GM12878 (cell line): Measurements from ENCODE around the gene CIAO2B.

Experiments
- CTCF ChIP-seq, 3 experiments: IDR thresholded peaks in 2 of 3; conservative IDR thresholded peaks in 1 of 3; 2 replicates each; pipeline ENCODE4 v1.5.1; 2011; ENCODE audit warnings: low read depth in 3 of 3, low read length in 3 of 3, mild to moderate bottlenecking in 3 of 3, control low read depth in 2 of 3, moderate library complexity in 2 of 3, inconsistent platforms in 1 of 3, mixed read lengths in 1 of 3; ENCODE audit not compliant: control insufficient read depth in 2 of 3, insufficient read depth in 1 of 3; ENCODE audit errors: extremely low read depth in 1 of 3
- EP300 ChIP-seq, 2 experiments: fragments of 150-350 bp in 1 of 2; IDR thresholded peaks; 2 replicates each; pipeline ENCODE4 v1.6.1; 2011 to 2012; ENCODE audit warnings: low read depth in 2 of 2, low read length in 2 of 2, borderline replicate concordance in 1 of 2, improper control_type of control experiment in 1 of 2, inconsistent platforms in 1 of 2; ENCODE audit not compliant: control insufficient read depth in 1 of 2
- POLR2A ChIP-seq: IDR thresholded peaks from 2 replicates; pipeline ENCODE4 v1.6.1; 2011; ENCODE audit warnings: low read depth, mild to moderate bottlenecking, low read length
- POLR2AphosphoS5 ChIP-seq: IDR thresholded peaks from 2 replicates; pipeline ENCODE4 v1.6.1; 2011; ENCODE audit warnings: mild to moderate bottlenecking, low read length, inconsistent platforms
- RAD21 ChIP-seq: IDR thresholded peaks from 2 replicates; pipeline ENCODE4 v1.6.1; 2011; ENCODE audit warnings: mild to moderate bottlenecking, low read depth, low read length, moderate library complexity; ENCODE audit not compliant: insufficient read depth
- SIX5 ChIP-seq: IDR thresholded peaks from 2 replicates; pipeline ENCODE4 v1.6.1; 2011; ENCODE audit warnings: mild to moderate bottlenecking, low read depth, low read length, moderate library complexity; ENCODE audit not compliant: severe bottlenecking
- TAF1 ChIP-seq: IDR thresholded peaks from 2 replicates; pipeline ENCODE4 v1.6.1; 2011; ENCODE audit warnings: mild to moderate bottlenecking, low read depth, low read length, borderline replicate concordance
- YY1 ChIP-seq: IDR thresholded peaks from 2 replicates; pipeline ENCODE4 v1.6.1; 2011; ENCODE audit warnings: low read depth, mild to moderate bottlenecking, low read length
- ZNF24 ChIP-seq: fragments of 450-650 bp; IDR thresholded peaks from 2 replicates; pipeline ENCODE4 v1.6.1; 2017; ENCODE audit warnings: antibody characterized with exemption, mild to moderate bottlenecking
- ZNF384 ChIP-seq: IDR thresholded peaks from 2 replicates; pipeline ENCODE4 v1.6.1; 2012; ENCODE audit warnings: low read depth, mild to moderate bottlenecking, low read length, improper control_type of control experiment, borderline replicate concordance

- TF ChIP-seq RAD21 (no peak), POLR2AphosphoS5 (no peak), ZNF384 (no peak), EP300 (IDR thresholded peaks at IDR 0.05; ENCODE audit: borderline replicate concordance in 1 of 2, control insufficient read depth in 1 of 2, low read depth in 2 of 2, low read length in 2 of 2) (no peak), TAF1 (no peak), CTCF (IDR thresholded peaks at IDR 0.05 in 2 of 3, conservative IDR thresholded peaks at IDR 0.05 in 1 of 3; ENCODE audit: control insufficient read depth in 2 of 3, extremely low read depth in 1 of 3, insufficient read depth in 1 of 3, low read depth in 3 of 3, low read length in 3 of 3) (no peak), SIX5 (no peak), ZNF24 (no peak), POLR2A (no peak), YY1 (no peak)
Observed at GRCh38 chr16:66898207-66898606, 36.0 kb downstream of the CIAO2B start.
